ENCODE results near the gene SKA3.
"Not testable (repeated sequence)": the region's sequence is repeated elsewhere in the genome, so short reads cannot be mapped to it uniquely, and the experiment has no call there.

The SKA3 gene

GRCh38 chr13:21165606-21166005 lies 10.7 kb downstream of the SKA3 start:
- DNase-seq (ENCODE audit: low read depth in 2 of 2) = not testable (repeated sequence)

GRCh38 chr13:21164631-21165030 lies 11.7 kb downstream of the SKA3 start:
- DNase-seq (ENCODE audit: low read depth in 2 of 2) = no peak

- no peak for DNase-seq (ENCODE audit: low read depth in 2 of 2)
Observed at GRCh38 chr13:21152251-21152899, 24.0 kb downstream of the SKA3 start.

- DNase-seq (ENCODE audit: low read depth in 2 of 2) = no peak
Observed at GRCh38 chr13:21150013-21150412, 26.3 kb downstream of the SKA3 start.

- DNase-seq (ENCODE audit: low read depth in 2 of 2) = no peak
Observed at GRCh38 chr13:21149568-21149967, 26.8 kb downstream of the SKA3 start.

GRCh38 chr13:21148557-21149258 lies 27.6 kb downstream of the SKA3 start:
- no peak for DNase-seq (ENCODE audit: low read depth in 2 of 2)

GRCh38 chr13:21147827-21148226 lies 28.5 kb downstream of the SKA3 start:
- DNase-seq (ENCODE audit: low read depth in 2 of 2) = no peak

- DNase-seq (ENCODE audit: low read depth in 2 of 2) = no peak
Observed at GRCh38 chr13:21142766-21143165, 33.6 kb downstream of the SKA3 start.

GRCh38 chr13:21139374-21139773 lies 37.0 kb downstream of the SKA3 start:
- DNase-seq (ENCODE audit: low read depth in 2 of 2) = no peak

- no peak for DNase-seq (ENCODE audit: low read depth in 2 of 2)
Observed at GRCh38 chr13:21138561-21138960, 37.8 kb downstream of the SKA3 start.

- DNase-seq (ENCODE audit: low read depth in 2 of 2) = no peak
Observed at GRCh38 chr13:21137696-21138095, 38.7 kb downstream of the SKA3 start.

- not testable (repeated sequence) for DNase-seq (ENCODE audit: low read depth in 2 of 2)
Observed at GRCh38 chr13:21135833-21136232, 40.5 kb downstream of the SKA3 start.

GRCh38 chr13:21134475-21134874 lies 41.9 kb downstream of the SKA3 start:
- DNase-seq (ENCODE audit: low read depth in 2 of 2) = no peak

- DNase-seq (ENCODE audit: low read depth in 2 of 2) = no peak
Observed at GRCh38 chr13:21133077-21133476, 43.3 kb downstream of the SKA3 start.

GRCh38 chr13:21130116-21130515 lies 46.2 kb downstream of the SKA3 start:
- DNase-seq (ENCODE audit: low read depth in 2 of 2) = no peak

GRCh38 chr13:21124852-21125251 lies 51.5 kb downstream of the SKA3 start:
- DNase-seq (ENCODE audit: low read depth in 2 of 2) = peak in 1 of 2 experiments; percentile 17

GRCh38 chr13:21123956-21124355 lies 52.4 kb downstream of the SKA3 start:
- no peak for DNase-seq (ENCODE audit: low read depth in 2 of 2)

- no peak for DNase-seq (ENCODE audit: low read depth in 2 of 2)
Observed at GRCh38 chr13:21121616-21122015, 54.7 kb downstream of the SKA3 start.

GRCh38 chr13:21120191-21120590 lies 56.2 kb downstream of the SKA3 start:
- DNase-seq (ENCODE audit: low read depth in 2 of 2) = no peak

- DNase-seq (ENCODE audit: low read depth in 2 of 2) = no peak
Observed at GRCh38 chr13:21119526-21119925, 56.8 kb downstream of the SKA3 start.

- DNase-seq (ENCODE audit: low read depth in 2 of 2) = no peak
Observed at GRCh38 chr13:21118180-21118579, 58.2 kb downstream of the SKA3 start.

- DNase-seq (ENCODE audit: low read depth in 2 of 2) = no peak
Observed at GRCh38 chr13:21117104-21117809, 59.1 kb downstream of the SKA3 start.

- no peak for DNase-seq (ENCODE audit: low read depth in 2 of 2)
Observed at GRCh38 chr13:21116141-21116540, 60.2 kb downstream of the SKA3 start.

Data from fibroblast of skin of left biceps (primary cell).